Stomach (tissue), 9 donors: ENCODE data around the gene PIN1. TPM values are rescaled to one million over a fixed set of nuclear protein-coding genes. Genes with fewer than 3 reads are reported as not detected.

Experiments used
- DNase-seq, 2 donors: peaks; one replicate each; pipeline versions ENCODE4 v3.0.0 to v3.0.0-alpha.2; 2013 to 2019
- H3K27ac ChIP-seq, 5 donors: fragments of 200-600 bp in 4 of 5; sonication (generic) in 4 of 5; one replicate each; pipeline ENCODE4 v1.5.1; 2013 to 2019; ENCODE audit warnings: mild to moderate bottlenecking in 1 of 5, moderate library complexity in 1 of 5
- H3K27me3 ChIP-seq, 3 donors: fragments of 200-600 bp; sonication (generic); one replicate each; pipeline ENCODE4 v1.5.1; 2017 to 2019; ENCODE audit warnings: mixed run types in 1 of 3
- H3K36me3 ChIP-seq, 4 donors: fragments of 200-600 bp; sonication (generic); 1 replicate in 3 of 4; 2 replicates in 1 of 4; pipeline ENCODE4 v1.5.1; 2016 to 2019
- H3K4me1 ChIP-seq, 4 donors: fragments of 200-600 bp; sonication (generic); one replicate each; pipeline ENCODE4 v1.5.1; 2016 to 2019
- H3K4me3 ChIP-seq, 4 donors: fragments of 200-600 bp; sonication (generic) in 3 of 4; one replicate each; pipeline ENCODE4 v1.5.1; 2016 to 2019; ENCODE audit warnings: mild to moderate bottlenecking in 1 of 4
- H3K9me3 ChIP-seq, 4 donors: fragments of 200-600 bp; sonication (generic); one replicate each; pipeline ENCODE4 v1.5.1; 2016 to 2019
- CTCF ChIP-seq, 7 experiments: fragments of 450-650 bp in 4 of 7; fragments of 200-600 bp in 3 of 7; sonication (generic) in 3 of 7; IDR thresholded peaks; one replicate each; pipeline ENCODE4 v1.5.1; 2016 to 2019; ENCODE audit warnings: antibody characterized with exemption in 7 of 7, control low read depth in 2 of 7, mild to moderate bottlenecking in 1 of 7
- EP300 ChIP-seq: sonication (generic); formaldehyde crosslinking; IDR thresholded peaks from one replicate; pipeline ENCODE4 v1.6.1; 2017; ENCODE audit warnings: antibody characterized with exemption
- POLR2A ChIP-seq, 4 donors: fragments of 450-650 bp; IDR thresholded peaks; one replicate each; pipeline ENCODE4 v1.6.1; 2016; ENCODE audit warnings: antibody characterized with exemption in 4 of 4, control low read depth in 2 of 4, mild to moderate bottlenecking in 1 of 4, moderate library complexity in 1 of 4
- POLR2AphosphoS5 ChIP-seq, 3 donors: sonication (generic); formaldehyde crosslinking; IDR thresholded peaks; one replicate each; pipeline ENCODE4 v1.6.1; 2016; ENCODE audit warnings: antibody characterized with exemption in 3 of 3
- WGBS, 5 donors: extraction: QIAGEN DNeasy Blood & Tissue Kit in 3 of 5; methylation state at CpG; one replicate each; pipeline versions ENCODE4 v1.1.5 to v1.1.7; 2013 to 2018; 5-methylcytosine and 5-hydroxymethylcytosine counted together
- intact Hi-C: fragments of 100-400 bp; cut with DNase I; formaldehyde crosslinking; loops from one replicate; pipeline ENCODE4 v1.15.1; 2023; ENCODE audit warnings: low total_unique reads
- polyA plus RNA-seq, 3 donors: library from polyadenylated mRNA; stranded (reverse); fragments of 200-250 nt; gene quantifications; one replicate each; pipeline ENCODE4 v1.2.3, GENCODE V29; 2013
- total RNA-seq, 5 donors: library from RNA; depleted of rRNA; stranded (reverse); fragments of >200 nt; gene quantifications; one replicate each; pipeline versions ENCODE4 v1.1.0 to v1.2.3, GENCODE V29; 2014 to 2016
- donor health status: healthy with polysubstance abuse.
- donor health status: Bipolar disorder and iron deficiency.
- donor health status: healthy.

PIN1 gene
- total and polyA plus RNA-seq, 8 donors: 24.2 to 105 (median 82.8) TPM

DNA sequence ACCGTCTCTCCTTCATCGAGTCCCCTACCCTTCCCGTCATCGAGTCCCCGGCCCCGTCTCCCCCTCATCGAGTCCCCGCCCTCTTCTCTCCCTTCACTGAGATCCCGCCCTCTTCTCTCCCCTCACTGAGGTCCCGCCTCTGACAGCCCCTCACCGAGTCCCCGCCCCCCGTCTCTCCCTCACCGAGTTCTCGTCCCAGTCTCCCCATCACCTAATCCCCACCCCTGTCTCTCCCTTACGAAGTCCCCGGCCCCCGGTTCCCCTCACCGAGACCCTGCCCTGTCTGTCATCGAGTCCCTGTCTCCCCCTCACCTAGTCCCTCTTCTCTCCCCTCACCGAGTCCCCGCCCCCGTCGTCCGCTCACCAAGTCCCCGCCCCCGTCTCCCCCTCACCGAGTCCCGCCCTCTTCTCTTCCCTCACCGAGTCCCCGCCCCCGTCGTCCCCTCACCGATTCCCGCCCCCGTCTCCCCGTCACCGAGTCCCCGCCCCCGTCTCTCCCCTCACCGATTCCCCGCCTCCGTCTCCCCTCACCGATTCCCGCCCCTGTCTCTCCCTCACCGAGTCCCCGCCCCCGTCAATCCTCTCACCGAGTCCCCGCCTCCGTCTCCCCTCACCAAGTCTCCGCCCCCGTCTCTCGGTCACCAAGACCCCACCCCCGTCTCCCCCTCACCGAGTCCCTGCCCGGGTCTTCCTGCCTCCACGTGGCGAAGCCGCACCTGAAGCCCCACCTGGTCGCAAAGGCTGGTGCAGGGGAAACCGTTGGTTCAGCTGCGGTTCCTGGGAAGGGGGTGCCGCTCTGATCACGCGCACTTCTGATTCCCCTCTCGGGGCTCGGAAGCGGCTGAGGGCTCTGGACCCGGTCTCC is 42.7 kb upstream of the PIN1 start:
- peak; percentile 96 to 99 for DNase-seq
- Histone ChIP-seq H3K27ac (peak overlapping the region; percentile 86 to 97 (median 95)), H3K27me3 (no peaks in the 10 kb centered on the region), H3K9me3 (no peaks in the 10 kb centered on the region), H3K4me3 (peak overlapping the region; percentile 56 to 82 (median 62)), H3K4me1 (peaks cover 6 to 38% (median 20%) of the 10 kb centered on the region in 4 donors), H3K36me3 (no peaks in the 10 kb centered on the region)
- no peak for TF ChIP-seq EP300
- no peak for TF ChIP-seq POLR2AphosphoS5 (IDR thresholded peaks at IDR 0.05)
- no peak for TF ChIP-seq POLR2A (IDR thresholded peaks at IDR 0.05)
- TF ChIP-seq CTCF (IDR thresholded peaks at IDR 0.05): no peak
- WGBS, 5 donors: 2 to 6% (median 4%) methylated on average over 33 to 70 of the region's 70 CpGs
- intact Hi-C loops: loop anchor here (10.0 kb wide), 2 partner anchors 208 to 588 kb away; partner anchors contain the start of gene ZNF121

DNA sequence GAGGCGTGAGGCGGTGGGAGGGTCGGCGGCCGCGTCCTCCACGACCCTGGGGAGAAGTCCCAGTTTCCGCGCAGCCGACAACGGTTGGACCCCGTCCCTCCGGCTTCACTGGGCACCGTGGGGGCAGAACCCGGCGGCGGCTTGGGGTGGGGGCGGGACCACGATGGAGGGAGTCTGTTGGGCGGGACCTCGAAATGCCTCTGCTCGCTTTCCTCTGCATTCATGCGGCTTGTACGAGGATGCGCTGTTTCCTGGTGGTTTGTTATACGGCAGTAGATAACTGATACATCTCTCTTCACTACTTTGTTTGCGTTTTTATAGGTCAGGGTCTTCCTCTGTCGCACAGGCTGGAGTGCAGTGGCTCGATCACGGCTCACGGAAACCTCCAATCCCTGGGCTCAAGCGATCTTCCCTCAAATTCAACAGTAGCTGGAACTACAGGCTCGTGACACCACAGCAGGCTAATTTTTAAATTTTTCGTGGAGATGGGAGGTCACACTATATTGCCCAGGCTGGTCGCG is 42.0 kb upstream of the PIN1 start:
- intact Hi-C loops: loop anchor here (10.0 kb wide), 2 partner anchors 208 to 588 kb away; partner anchors contain the start of gene ZNF121
- no peak for TF ChIP-seq EP300
- TF ChIP-seq POLR2A (IDR thresholded peaks at IDR 0.05): no peak
- TF ChIP-seq POLR2AphosphoS5 (IDR thresholded peaks at IDR 0.05): no peak
- Histone ChIP-seq H3K27ac (peak overlapping the region; percentile 86 to 97 (median 95)), H3K36me3 (no peaks in the 10 kb centered on the region), H3K4me3 (peak overlapping the region; percentile 56 to 82 (median 62)), H3K27me3 (no peaks in the 10 kb centered on the region), H3K4me1 (peaks cover 6 to 38% (median 20%) of the 10 kb centered on the region in 4 donors), H3K9me3 (no peaks in the 10 kb centered on the region)
- 15 to 34% (median 15%) methylated on average over 17 to 36 of the region's 36 CpGs for WGBS, 5 donors
- peak; percentile 51 to 88 for DNase-seq

DNA sequence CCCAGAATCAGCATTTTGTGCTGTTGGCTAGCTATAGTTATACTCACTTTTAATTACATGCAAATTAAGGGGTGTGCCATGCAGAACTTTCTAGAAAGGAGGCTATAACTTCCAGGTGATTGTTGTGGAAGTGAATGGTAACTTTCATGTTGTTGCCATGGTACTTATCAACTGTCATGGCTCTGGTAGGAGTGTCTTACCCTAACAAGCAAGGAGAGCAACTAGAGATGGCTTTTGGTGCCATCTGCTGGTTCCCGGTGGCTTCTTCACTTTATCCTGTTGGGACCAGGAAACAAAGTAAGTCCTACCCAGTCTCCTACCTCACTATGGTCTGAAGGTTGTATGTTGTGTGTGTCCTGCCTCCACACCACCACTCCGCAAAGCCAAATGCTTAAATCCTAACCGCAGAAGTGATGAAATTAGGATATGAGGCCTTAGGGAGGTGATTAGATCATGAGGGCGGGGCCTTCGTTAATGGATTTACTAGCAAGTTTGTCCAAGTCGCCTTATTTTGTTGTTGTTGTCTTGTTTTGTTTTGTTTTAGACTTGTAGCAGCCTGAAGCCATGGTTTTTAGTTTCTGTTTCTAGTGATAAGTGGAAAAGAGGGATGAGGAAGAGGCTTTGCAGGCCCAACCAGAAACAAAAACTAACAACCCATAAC is 38.9 kb upstream of the PIN1 start:
- DNase-seq: peak; percentile 84 to 95
- Histone ChIP-seq H3K27me3 (no peaks in the 10 kb centered on the region), H3K4me3 (no peak overlapping the region), H3K9me3 (no peaks in the 10 kb centered on the region), H3K27ac (peak overlapping the region in 1 of 5 donors; percentile 6), H3K4me1 (peaks cover 0 to 18% (median 6%) of the 10 kb centered on the region in 4 donors), H3K36me3 (no peaks in the 10 kb centered on the region)
- WGBS, 5 donors: 44 to 54% (median 48%) methylated on average over 6 of the region's 6 CpGs
- peak in 1 of 3 donors; percentile 79 for TF ChIP-seq POLR2AphosphoS5 (IDR thresholded peaks at IDR 0.05)
- no peak for TF ChIP-seq EP300
- peak in 5 of 7 experiments; percentile 53 to 81 (median 63) for TF ChIP-seq CTCF (IDR thresholded peaks at IDR 0.05)
- intact Hi-C loops: loop anchor here (5.0 to 10.0 kb wide), 3 partner anchors 169 to 591 kb away; partner anchors contain the start of gene ZNF121

- Histone ChIP-seq H3K4me3 (no peak overlapping the region), H3K9me3 (no peaks in the 10 kb centered on the region), H3K36me3 (no peaks in the 10 kb centered on the region), H3K4me1 (peaks cover 0 to 14% (median 3%) of the 10 kb centered on the region in 4 donors), H3K27me3 (no peaks in the 10 kb centered on the region), H3K27ac (no peak overlapping the region)
- TF ChIP-seq CTCF (IDR thresholded peaks at IDR 0.05) (no peak), POLR2AphosphoS5 (IDR thresholded peaks at IDR 0.05) (no peak), POLR2A (IDR thresholded peaks at IDR 0.05) (no peak), EP300 (no peak)
- intact Hi-C loops: loop anchor here (5.0 to 10.0 kb wide), 3 partner anchors 171 to 593 kb away; partner anchors contain the start of gene ZNF121
- peak in 1 of 2 donors; percentile 33 for DNase-seq
- WGBS, 5 donors: 70 to 89% (median 87%) methylated on average over 5 of the region's 5 CpGs
Measured at GRCh38 chr19:9797871-9798270, 37.2 kb upstream of the PIN1 start.
